HG03457 (cell line): Measurements from ENCODE around the gene CIAO2B.

ENCODE experiments used
- ATAC-seq: cut with Tn5 transposase; IDR thresholded peaks from one replicate; pipeline ENCODE4 v1.9.1; 2021; ENCODE audit warnings: moderate number of reproducible peaks; ENCODE audit not compliant: unreplicated experiment

CIAO2B gene

GRCh38 chr16:66890799-66891198, 43.4 kb downstream of the CIAO2B start:
- no peak for ATAC-seq

GRCh38 chr16:66889622-66890021, 44.6 kb downstream of the CIAO2B start:
- ATAC-seq: no peak

- no peak for ATAC-seq
These were observed 45.3 kb downstream of the CIAO2B start for GRCh38 chr16:66888647-66889615.

GRCh38 chr16:66886914-66887313, 47.3 kb downstream of the CIAO2B start:
- no peak for ATAC-seq

GRCh38 chr16:66886321-66886720, 47.9 kb downstream of the CIAO2B start:
- no peak for ATAC-seq

GRCh38 chr16:66885491-66885890, 48.7 kb downstream of the CIAO2B start:
- ATAC-seq: no peak

- ATAC-seq: no peak
These were observed 51.5 kb downstream of the CIAO2B start for GRCh38 chr16:66882702-66883101.
